Measurements from ENCODE around the gene RASGEF1C.

Gene RASGEF1C

DNA sequence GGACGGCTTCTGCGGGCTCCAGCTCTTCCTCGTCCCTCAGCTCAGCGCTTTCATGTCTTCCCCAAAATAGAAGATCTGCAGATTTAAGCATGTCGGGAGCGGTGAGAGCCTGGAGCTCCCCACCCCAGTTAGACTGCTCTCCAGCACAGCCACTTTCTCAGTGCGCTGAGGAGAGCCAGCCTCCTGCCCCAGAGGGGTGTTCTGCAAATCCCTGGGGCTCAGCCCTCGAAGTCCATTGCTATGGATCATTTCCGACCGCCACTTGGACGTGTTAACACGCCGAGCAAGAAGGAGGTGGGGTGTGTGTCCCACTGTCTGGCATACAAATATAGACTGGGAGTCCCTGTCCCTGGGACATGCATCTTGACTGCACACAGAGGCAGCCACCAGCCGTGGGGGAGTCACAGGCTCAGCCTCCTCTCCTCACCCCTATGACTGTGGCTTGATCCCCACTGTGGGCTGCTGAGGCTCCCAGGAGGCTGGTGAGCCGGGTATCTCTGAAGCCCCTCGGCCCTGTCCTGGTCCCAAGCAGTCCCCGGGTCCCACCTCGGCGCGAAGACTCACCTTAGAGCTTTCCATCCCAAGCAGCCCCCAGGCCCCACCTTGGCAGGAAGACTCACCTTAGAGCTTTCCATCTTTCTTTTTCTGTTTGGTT, 107.4 kb downstream of the RASGEF1C start:
- no peak overlapping the region for H3K4me3 ChIP-seq (replicated peaks; ENCODE audit: insufficient read depth, low read length)
- DNase-seq (ENCODE audit: low read depth in 1 of 2, low spot score in 1 of 2) = no peak
- H3K27me3 ChIP-seq (ENCODE audit: insufficient read depth, poor library complexity, severe bottlenecking) = no peaks in the 10 kb centered on the region
- TF ChIP-seq GABPA (IDR thresholded peaks at IDR 0.05; ENCODE audit: low read depth) (no peak), SPI1 (IDR thresholded peaks at IDR 0.05; ENCODE audit: borderline replicate concordance, low read depth) (no peak), REST (IDR thresholded peaks at IDR 0.05; ENCODE audit: insufficient replicate concordance, low read depth) (no peak), CTCF (IDR thresholded peaks at IDR 0.05; ENCODE audit: insufficient read depth, low read length) (no peak), POLR2AphosphoS5 (IDR thresholded peaks at IDR 0.05; ENCODE audit: low read depth) (no peak)
- H3K27ac ChIP-seq (replicated peaks) = no peak overlapping the region

- no peak for TF ChIP-seq CTCF (IDR thresholded peaks at IDR 0.05; ENCODE audit: insufficient read depth, low read length)
- TF ChIP-seq POLR2AphosphoS5 (IDR thresholded peaks at IDR 0.05; ENCODE audit: low read depth) = no peak
- no peak for TF ChIP-seq SPI1 (IDR thresholded peaks at IDR 0.05; ENCODE audit: borderline replicate concordance, low read depth)
- Histone ChIP-seq H3K4me3 (replicated peaks; ENCODE audit: insufficient read depth, low read length) (no peak overlapping the region), H3K27me3 (ENCODE audit: insufficient read depth, poor library complexity, severe bottlenecking) (no peaks in the 10 kb centered on the region), H3K27ac (replicated peaks) (no peak overlapping the region)
- no peak for DNase-seq (ENCODE audit: low read depth in 1 of 2, low spot score in 1 of 2)
Observed at GRCh38 chr5:180100621-180101450, 108.2 kb downstream of the RASGEF1C start.

- Histone ChIP-seq H3K27ac (replicated peaks) (no peak overlapping the region), H3K27me3 (ENCODE audit: insufficient read depth, poor library complexity, severe bottlenecking) (no peaks in the 10 kb centered on the region), H3K4me3 (replicated peaks; ENCODE audit: insufficient read depth, low read length) (no peak overlapping the region)
- DNase-seq (ENCODE audit: low read depth in 1 of 2, low spot score in 1 of 2) = no peak
- no peak for TF ChIP-seq SPI1 (IDR thresholded peaks at IDR 0.05; ENCODE audit: borderline replicate concordance, low read depth)
- TF ChIP-seq GABPA (IDR thresholded peaks at IDR 0.05; ENCODE audit: low read depth) = no peak
- TF ChIP-seq REST (IDR thresholded peaks at IDR 0.05; ENCODE audit: insufficient replicate concordance, low read depth) = no peak
- no peak for TF ChIP-seq POLR2AphosphoS5 (IDR thresholded peaks at IDR 0.05; ENCODE audit: low read depth)
Observed at GRCh38 chr5:180099733-180100611, 109.0 kb downstream of the RASGEF1C start.

All from HL-60 (cell line).